HepG2 (cell line): ENCODE results near the gene HDAC5. TPM values are rescaled to one million over a fixed set of nuclear protein-coding genes. Genes with fewer than 3 reads are reported as not detected.

ENCODE experiments used
- CHD2 ChIP-seq: IDR thresholded peaks from 2 replicates; pipeline ENCODE4 v1.6.1; 2011; ENCODE audit warnings: low read depth, low read length, improper control_type of control experiment
- GATA4 ChIP-seq: sonication (generic); IDR thresholded peaks from 2 replicates; pipeline ENCODE4 v1.6.1; 2016; ENCODE audit warnings: antibody characterized with exemption, low read depth, borderline replicate concordance
- HNRNPL ChIP-seq: fragments of 200-400 bp; formaldehyde crosslinking; IDR thresholded peaks from 2 replicates; pipeline ENCODE4 v1.6.1; 2017; ENCODE audit warnings: mild to moderate bottlenecking, low read depth, low read length
- ISX ChIP-seq: sonication (generic); formaldehyde crosslinking; conservative IDR thresholded peaks from 2 replicates; pipeline ENCODE4 v1.5.0; 2020; ENCODE audit warnings: missing genetic modification reagents
- NAIF1 ChIP-seq: sonication (generic); formaldehyde crosslinking; IDR thresholded peaks from 2 replicates; pipeline ENCODE4 v1.5.0; 2020; ENCODE audit warnings: mild to moderate bottlenecking, missing genetic modification reagents, borderline replicate concordance
- NR3C1 ChIP-seq: sonication (generic); formaldehyde crosslinking; IDR thresholded peaks from 2 replicates; pipeline ENCODE4 v1.4.0; 2020; ENCODE audit warnings: missing genetic modification reagents
- RCOR2 ChIP-seq: IDR thresholded peaks from 2 replicates; pipeline ENCODE4 v1.6.1; 2016; ENCODE audit warnings: missing biosample characterization, missing genetic modification reagents
- RFXAP ChIP-seq: sonication (generic); formaldehyde crosslinking; IDR thresholded peaks from 2 replicates; pipeline ENCODE4 v1.4.0; 2020; ENCODE audit warnings: missing genetic modification reagents, borderline replicate concordance
- SAP130 ChIP-seq: IDR thresholded peaks from 2 replicates; pipeline ENCODE4 v1.6.1; 2016; ENCODE audit warnings: low read depth
- SMC3 ChIP-seq: IDR thresholded peaks from 2 replicates; pipeline ENCODE4 v1.6.1; 2011; ENCODE audit warnings: low read length, improper control_type of control experiment
- SRF ChIP-seq: IDR thresholded peaks from 2 replicates; pipeline ENCODE4 v1.6.1; 2011; ENCODE audit warnings: mild to moderate bottlenecking, low read depth, low read length, moderate library complexity
- SSRP1 ChIP-seq: IDR thresholded peaks from 2 replicates; pipeline ENCODE4 v1.6.1; 2016; ENCODE audit warnings: control low read depth
- ZNF138 ChIP-seq: sonication (generic); formaldehyde crosslinking; IDR thresholded peaks from 2 replicates; pipeline ENCODE4 v1.5.0; 2020; ENCODE audit warnings: mild to moderate bottlenecking, low read depth, missing genetic modification reagents
- ZNF20 ChIP-seq: sonication (generic); formaldehyde crosslinking; IDR thresholded peaks from 2 replicates; pipeline ENCODE4 v1.4.0; 2020; ENCODE audit warnings: mild to moderate bottlenecking, moderate library complexity, missing genetic modification reagents
- ZNF234 ChIP-seq: sonication (generic); formaldehyde crosslinking; conservative IDR thresholded peaks from 2 replicates; pipeline ENCODE4 v1.5.1; 2020; ENCODE audit warnings: mild to moderate bottlenecking, missing genetic modification reagents
- ZNF737 ChIP-seq: sonication (generic); formaldehyde crosslinking; IDR thresholded peaks from 2 replicates; pipeline ENCODE4 v1.5.0; 2020; ENCODE audit warnings: missing genetic modification reagents, mild to moderate bottlenecking, borderline replicate concordance
- ZNF850 ChIP-seq: sonication (generic); formaldehyde crosslinking; conservative IDR thresholded peaks from 2 replicates; pipeline ENCODE4 v1.9.0; 2021; ENCODE audit warnings: mild to moderate bottlenecking, missing genetic modification reagents
- polyA plus RNA-seq, 8 experiments: library from polyadenylated mRNA; depleted of rRNA in 3 of 8; stranded (reverse) in 7 of 8; unstranded in 1 of 8; fragments of >200 nt; fragmentation: Illumina TruSeq in 4 of 8; extraction: Trizol in 4 of 8; gene quantifications; 2 replicates each; pipeline versions ENCODE4 v1.2.1 to v1.2.3, GENCODE V29; 2011 to 2016; ENCODE audit warnings: low read depth in 4 of 8, missing spikeins in 1 of 8, mixed read lengths in 1 of 8; ENCODE audit not compliant: insufficient read depth in 1 of 8
- total RNA-seq, 5 experiments: library from RNA; depleted of rRNA; stranded (reverse); fragments of >200 nt; fragmentation: Illumina TruSeq; extraction: Trizol; gene quantifications; 2 replicates each; pipeline ENCODE4 v1.2.3, GENCODE V29; 2016; ENCODE audit warnings: low read depth in 1 of 5
- TF ChIP-seq, protein P1 (sequence below): sonication (generic); formaldehyde crosslinking; IDR thresholded peaks from 2 replicates; pipeline ENCODE4 v1.4.0; 2020; ENCODE audit warnings: missing genetic modification reagents
- TF ChIP-seq, protein P2 (sequence below): IDR thresholded peaks from 2 replicates; pipeline ENCODE4 v1.6.1; 2018; ENCODE audit warnings: missing genetic modification reagents, mild to moderate bottlenecking, missing compliant biosample characterization
- TF ChIP-seq, protein P3 (sequence below): IDR thresholded peaks from 2 replicates; pipeline ENCODE4 v1.6.1; 2012; ENCODE audit warnings: low read length, improper control_type of control experiment
- TF ChIP-seq, protein P4 (sequence below): sonication (generic); formaldehyde crosslinking; IDR thresholded peaks from 2 replicates; pipeline ENCODE4 v1.4.0; 2020; ENCODE audit warnings: missing genetic modification reagents

The HDAC5 gene
- total and polyA plus RNA-seq, 2 of the 13 experiments (the other 11 are each of a cell fraction or from before 2014, with no cell fraction given), result 46.4 to 85.4 TPM

DNA sequence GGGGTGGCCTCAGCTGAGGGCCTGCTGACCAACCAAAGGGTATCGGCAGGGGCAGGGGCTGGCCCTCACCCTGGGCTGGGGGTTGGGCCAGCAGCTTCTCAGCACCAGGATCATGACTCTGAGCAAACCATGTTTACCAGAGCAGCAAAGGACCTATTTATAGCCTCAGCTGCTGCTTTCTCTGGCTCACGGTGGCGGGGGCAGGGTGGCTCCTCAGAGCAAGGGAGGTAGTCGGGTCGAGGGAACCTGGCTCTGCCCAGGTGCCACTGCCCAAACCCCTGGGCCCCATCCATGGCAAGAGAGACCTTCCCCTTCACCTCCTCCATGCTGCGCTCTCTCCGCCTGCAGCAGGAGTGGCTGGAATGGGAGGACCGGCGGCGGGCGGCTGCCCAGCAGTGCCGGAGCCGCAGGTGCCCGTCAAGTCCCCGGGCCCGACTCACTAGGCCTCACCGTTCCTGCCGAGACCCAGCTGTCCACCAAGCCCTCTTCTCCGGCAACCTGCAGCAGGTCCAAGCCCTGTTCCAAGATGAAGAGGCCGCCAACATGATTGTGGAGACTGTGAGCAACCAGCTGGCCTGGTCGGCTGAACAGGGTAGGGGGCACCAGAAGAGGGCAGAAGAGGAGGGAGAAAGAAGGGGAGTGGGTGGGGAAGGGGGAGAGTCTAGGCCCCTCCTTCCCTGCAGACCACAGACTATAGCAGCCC, 47.2 kb upstream of the HDAC5 start, which contains the start of gene ASB16 (continued):
- TF ChIP-seq, protein P1, sequence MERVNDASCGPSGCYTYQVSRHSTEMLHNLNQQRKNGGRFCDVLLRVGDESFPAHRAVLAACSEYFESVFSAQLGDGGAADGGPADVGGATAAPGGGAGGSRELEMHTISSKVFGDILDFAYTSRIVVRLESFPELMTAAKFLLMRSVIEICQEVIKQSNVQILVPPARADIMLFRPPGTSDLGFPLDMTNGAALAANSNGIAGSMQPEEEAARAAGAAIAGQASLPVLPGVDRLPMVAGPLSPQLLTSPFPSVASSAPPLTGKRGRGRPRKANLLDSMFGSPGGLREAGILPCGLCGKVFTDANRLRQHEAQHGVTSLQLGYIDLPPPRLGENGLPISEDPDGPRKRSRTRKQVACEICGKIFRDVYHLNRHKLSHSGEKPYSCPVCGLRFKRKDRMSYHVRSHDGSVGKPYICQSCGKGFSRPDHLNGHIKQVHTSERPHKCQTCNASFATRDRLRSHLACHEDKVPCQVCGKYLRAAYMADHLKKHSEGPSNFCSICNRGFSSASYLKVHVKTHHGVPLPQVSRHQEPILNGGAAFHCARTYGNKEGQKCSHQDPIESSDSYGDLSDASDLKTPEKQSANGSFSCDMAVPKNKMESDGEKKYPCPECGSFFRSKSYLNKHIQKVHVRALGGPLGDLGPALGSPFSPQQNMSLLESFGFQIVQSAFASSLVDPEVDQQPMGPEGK (CRISPR knock-in tag), result no peak
- TF ChIP-seq SAP130 (CRISPR knock-in tag) (peak; percentile 45), ZNF850 (CRISPR knock-in tag) (no peak), NAIF1 (no peak), SRF (no peak), ZNF138 (CRISPR knock-in tag) (no peak; the same call in 1 of the 2 replicates), ISX (CRISPR knock-in tag) (no peak), SSRP1 (CRISPR knock-in tag) (no peak), CHD2 (no peak), SMC3 (no peak), ZNF20 (CRISPR knock-in tag) (no peak), ZNF737 (CRISPR knock-in tag) (no peak), GATA4 (no peak), ZNF234 (CRISPR knock-in tag) (no peak), RCOR2 (CRISPR knock-in tag) (no peak), NR3C1 (CRISPR knock-in tag) (no peak), RFXAP (CRISPR knock-in tag) (peak; percentile 74; the same call in 1 of the 2 replicates), HNRNPL (0 out of 2 replicates have a peak, but pooled peaks have one; percentile 72)
- TF ChIP-seq, protein P2, sequence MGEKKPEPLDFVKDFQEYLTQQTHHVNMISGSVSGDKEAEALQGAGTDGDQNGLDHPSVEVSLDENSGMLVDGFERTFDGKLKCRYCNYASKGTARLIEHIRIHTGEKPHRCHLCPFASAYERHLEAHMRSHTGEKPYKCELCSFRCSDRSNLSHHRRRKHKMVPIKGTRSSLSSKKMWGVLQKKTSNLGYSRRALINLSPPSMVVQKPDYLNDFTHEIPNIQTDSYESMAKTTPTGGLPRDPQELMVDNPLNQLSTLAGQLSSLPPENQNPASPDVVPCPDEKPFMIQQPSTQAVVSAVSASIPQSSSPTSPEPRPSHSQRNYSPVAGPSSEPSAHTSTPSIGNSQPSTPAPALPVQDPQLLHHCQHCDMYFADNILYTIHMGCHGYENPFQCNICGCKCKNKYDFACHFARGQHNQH (CRISPR knock-in tag), result no peak
- TF ChIP-seq, protein P3, sequence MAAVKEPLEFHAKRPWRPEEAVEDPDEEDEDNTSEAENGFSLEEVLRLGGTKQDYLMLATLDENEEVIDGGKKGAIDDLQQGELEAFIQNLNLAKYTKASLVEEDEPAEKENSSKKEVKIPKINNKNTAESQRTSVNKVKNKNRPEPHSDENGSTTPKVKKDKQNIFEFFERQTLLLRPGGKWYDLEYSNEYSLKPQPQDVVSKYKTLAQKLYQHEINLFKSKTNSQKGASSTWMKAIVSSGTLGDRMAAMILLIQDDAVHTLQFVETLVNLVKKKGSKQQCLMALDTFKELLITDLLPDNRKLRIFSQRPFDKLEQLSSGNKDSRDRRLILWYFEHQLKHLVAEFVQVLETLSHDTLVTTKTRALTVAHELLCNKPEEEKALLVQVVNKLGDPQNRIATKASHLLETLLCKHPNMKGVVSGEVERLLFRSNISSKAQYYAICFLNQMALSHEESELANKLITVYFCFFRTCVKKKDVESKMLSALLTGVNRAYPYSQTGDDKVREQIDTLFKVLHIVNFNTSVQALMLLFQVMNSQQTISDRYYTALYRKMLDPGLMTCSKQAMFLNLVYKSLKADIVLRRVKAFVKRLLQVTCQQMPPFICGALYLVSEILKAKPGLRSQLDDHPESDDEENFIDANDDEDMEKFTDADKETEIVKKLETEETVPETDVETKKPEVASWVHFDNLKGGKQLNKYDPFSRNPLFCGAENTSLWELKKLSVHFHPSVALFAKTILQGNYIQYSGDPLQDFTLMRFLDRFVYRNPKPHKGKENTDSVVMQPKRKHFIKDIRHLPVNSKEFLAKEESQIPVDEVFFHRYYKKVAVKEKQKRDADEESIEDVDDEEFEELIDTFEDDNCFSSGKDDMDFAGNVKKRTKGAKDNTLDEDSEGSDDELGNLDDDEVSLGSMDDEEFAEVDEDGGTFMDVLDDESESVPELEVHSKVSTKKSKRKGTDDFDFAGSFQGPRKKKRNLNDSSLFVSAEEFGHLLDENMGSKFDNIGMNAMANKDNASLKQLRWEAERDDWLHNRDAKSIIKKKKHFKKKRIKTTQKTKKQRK, result no peak
- TF ChIP-seq, protein P4, sequence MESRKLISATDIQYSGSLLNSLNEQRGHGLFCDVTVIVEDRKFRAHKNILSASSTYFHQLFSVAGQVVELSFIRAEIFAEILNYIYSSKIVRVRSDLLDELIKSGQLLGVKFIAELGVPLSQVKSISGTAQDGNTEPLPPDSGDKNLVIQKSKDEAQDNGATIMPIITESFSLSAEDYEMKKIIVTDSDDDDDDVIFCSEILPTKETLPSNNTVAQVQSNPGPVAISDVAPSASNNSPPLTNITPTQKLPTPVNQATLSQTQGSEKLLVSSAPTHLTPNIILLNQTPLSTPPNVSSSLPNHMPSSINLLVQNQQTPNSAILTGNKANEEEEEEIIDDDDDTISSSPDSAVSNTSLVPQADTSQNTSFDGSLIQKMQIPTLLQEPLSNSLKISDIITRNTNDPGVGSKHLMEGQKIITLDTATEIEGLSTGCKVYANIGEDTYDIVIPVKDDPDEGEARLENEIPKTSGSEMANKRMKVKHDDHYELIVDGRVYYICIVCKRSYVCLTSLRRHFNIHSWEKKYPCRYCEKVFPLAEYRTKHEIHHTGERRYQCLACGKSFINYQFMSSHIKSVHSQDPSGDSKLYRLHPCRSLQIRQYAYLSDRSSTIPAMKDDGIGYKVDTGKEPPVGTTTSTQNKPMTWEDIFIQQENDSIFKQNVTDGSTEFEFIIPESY (CRISPR knock-in tag), result no peak
